GM10847 (cell line): Measurements from ENCODE around the gene LCP1.

Source experiments
- POLR2A ChIP-seq: IDR thresholded peaks from 2 replicates; pipeline ENCODE4 v1.6.1; 2011; ENCODE audit not compliant: insufficient read length; ENCODE audit errors: extremely low read depth

LCP1 gene

DNA sequence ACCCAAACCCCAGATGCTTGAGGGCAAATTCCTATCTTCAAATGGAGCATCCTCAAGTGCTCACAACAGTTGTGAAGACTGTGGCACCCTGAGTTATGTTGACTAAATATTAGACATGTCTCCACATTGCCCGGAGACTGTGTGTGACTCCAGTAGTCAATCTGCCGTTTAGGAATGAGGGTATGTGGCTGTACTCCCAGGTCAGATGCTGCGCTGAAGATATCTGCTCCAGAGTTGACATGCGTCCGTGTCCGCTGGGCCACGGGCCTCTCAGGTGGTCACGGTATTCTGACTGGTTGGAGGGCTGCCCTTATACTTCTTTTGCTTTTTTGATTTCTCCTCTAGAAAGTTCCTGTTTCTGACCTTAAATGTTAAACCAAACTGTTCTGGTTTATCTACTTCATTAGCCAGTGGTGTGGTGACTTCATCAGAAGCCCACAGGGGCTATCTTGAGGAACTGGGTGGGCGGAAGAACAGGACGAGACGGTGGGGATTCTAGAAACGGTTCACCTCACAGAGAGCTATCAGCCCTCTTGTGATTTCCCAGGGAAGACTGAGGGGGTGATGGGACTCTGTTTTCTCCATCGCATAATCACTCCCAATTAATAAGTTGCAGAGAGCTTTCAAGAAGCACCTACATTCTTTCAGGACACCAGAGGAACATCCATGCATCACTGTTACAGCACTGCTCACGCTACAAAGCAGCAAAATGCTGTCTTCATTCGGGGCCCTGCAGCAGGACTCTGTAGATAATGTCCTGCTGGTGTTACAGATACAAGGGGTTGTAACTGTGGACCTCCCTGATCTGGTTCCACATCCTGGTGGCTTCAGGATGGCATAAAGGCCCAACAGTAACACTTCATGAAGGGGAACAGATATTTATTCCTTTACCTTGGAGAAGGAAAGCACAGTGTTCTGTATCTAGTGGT is 1.3 kb upstream of the LCP1 start:
- no peak for TF ChIP-seq POLR2A

DNA sequence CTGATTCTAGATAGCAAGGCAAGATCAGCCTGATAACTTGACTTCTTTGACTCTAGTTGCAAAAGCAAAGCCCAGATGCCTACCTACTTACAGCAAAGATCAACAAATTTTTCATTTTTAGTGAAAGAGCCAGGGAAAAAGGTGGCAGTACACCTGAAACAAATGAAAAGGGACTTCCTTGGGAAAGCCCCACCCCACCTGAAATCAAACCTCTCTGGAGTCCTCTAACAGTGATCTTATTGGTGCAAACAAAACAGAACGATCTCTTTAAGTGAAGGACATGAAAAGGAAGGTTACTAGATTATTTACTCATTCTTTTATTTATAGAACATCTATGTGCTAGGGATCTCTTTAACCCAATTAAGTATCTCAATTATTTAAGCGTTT is 507 bp upstream of the LCP1 start:
- no peak for TF ChIP-seq POLR2A

DNA sequence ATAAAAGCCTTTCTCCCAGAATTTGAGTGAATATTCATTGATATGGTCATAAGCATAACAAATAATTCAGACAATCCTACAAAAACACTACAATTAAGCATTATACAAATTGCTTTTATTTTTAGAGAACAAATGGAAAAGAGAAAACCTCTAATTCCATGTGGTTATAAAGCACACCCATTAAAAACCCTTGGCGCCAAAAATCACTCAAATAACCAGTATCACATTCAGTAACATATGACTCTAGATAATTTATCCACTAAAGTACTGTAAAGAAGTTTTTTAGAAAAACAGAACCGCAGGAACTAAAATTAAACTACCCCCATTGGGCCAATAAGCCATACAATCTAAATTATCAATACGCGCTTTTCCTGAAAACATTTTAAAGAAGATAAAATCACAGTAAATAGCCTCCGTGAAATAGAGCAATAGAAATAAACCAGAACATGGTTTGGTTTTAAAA is 569 bp downstream of the LCP1 start:
- TF ChIP-seq POLR2A, result no peak

DNA sequence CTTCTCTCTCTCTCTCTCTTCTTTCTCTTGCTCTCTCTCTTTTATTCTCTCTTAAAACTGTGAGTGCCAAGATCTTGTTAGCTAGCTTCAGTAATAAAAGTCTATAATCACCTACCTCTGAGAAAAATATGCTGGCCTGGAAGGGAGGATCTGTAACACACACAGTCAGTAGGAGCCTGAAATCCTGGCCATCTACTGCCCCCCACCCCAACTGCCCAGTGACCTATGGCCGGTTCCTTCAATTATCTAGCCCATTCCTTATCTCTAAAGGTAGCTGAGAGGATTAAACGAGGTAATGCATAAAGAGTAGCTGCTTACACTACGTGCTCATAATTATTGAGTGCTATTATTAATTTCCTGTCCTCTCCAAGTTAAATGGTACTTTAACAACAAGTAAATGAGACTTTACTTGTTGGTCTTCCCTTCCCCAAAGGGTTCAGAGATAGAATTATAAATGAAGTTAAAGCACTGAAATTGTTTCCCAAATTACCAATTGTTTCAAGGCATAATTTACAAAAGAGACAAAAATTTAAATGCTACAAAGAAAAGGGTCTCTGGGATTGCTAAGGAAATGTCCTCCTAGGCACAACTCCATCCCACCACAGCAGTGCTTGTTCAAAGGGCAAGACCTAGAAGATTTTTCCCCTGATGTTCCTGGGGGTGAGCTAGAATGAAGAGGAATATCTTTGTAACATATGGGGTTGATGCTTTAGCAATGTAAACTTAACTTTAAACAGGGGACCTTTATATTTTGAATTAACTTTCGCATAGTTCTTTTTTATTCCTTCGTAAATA is 1.8 kb downstream of the LCP1 start:
- TF ChIP-seq POLR2A, result no peak

DNA sequence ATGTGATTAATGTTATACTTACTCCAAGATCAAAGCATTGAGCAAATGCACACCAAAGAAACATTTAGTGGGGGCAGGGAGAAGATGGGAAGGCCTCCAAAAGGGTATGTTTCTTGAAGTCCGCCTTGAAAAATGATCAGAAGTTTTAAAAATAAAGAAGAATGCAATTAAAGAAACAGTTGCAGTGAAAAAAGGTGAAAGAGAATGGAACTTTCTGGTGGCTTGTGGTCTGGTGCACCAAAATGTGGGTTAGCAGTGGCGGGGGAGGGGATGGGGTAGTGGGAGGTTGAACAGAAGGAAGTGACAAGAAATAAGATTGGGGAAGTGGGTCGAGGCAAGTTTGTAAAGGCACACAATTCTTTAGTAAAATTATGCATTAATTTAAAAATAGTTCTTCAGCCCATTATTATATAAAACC is 2.5 kb downstream of the LCP1 start:
- TF ChIP-seq POLR2A, result no peak

GRCh38 chr13:46178821-46179220 is 3.2 kb downstream of the LCP1 start:
- TF ChIP-seq POLR2A, result no peak

GRCh38 chr13:46178143-46178542 is 3.8 kb downstream of the LCP1 start:
- no peak for TF ChIP-seq POLR2A

DNA sequence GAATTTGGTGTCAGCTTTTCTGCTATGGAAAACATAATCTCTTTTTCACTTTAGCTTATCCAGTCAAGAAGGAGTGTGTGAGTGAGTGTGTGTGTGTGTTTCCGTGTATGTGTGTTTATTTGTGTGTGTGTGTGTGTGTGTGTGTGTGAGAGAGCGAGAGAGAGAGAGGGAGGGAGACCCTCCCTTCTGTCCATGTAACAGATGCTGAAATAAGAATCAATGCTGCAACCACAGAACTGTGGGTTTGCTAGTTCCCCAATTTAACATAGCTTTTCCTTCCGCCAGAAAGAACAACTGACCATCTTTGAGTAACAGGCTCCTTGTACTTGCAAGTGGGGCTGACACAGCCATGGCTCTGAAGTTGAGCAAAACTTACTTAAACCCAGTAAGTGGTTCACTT is 5.2 kb downstream of the LCP1 start:
- TF ChIP-seq POLR2A, result no peak

- TF ChIP-seq POLR2A, result no peak
Observed at GRCh38 chr13:46173656-46174055, 8.3 kb downstream of the LCP1 start.

DNA sequence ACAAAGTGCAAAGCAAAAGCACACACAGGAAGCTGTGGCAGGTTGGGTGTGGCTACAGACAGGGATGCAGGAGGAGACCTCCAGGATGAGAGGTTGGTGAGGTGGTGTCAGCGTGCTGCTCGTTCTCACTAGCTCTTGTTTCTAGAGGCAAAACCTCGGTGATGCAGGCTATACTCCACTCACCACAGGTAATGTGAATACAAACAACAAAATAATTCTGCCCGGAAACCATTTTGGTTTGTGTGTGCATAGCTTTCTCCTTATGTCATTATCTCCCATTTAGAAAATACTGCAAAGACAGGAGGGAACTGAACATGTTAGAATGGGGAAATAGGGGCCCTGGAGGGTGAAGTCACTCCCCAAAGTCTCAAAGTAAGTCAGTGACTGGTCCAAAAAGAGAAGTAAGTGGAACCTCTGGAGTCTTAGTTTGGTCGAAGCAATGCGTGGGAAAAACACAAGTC is 9.4 kb downstream of the LCP1 start:
- no peak for TF ChIP-seq POLR2A

DNA sequence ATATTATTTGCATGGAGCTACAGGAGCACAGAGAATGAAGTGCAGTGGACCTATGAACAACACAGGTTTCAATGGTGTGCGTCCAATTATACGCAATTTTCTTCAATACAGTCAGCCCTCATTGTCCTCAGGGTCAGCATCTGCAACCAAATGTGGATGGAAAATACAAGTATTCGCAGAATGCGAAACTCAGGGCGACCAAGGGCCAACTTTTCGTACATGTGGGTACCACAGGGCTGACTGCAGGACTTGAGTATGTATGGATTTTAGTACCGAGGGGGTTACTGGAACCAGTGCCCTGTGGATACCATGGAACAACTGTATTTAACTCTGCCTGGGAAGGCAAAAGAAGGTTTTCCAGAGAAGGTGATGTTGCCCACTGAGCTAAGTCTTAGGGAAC is 10.2 kb downstream of the LCP1 start:
- no peak for TF ChIP-seq POLR2A

DNA sequence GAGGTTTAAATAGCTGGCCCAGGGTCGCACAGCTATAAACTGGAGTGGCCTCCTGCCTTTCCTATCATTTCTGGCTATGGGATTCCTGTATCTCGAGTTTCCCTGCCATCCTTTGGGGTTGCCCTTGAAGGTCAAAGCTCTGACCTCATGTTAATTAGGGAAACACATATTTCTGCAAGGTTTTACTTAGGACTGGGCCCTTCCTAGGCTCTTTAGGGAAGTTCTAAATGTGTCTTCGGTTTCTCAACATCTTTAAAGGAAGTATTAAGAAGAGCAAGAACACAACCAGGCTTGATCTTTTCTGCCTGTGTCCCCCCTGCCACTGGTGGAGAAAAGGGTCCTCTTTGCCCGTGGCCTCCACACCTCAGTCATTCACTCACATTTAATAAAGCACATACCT is 10.8 kb downstream of the LCP1 start:
- TF ChIP-seq POLR2A, result no peak

GRCh38 chr13:46170687-46171086 is 11.3 kb downstream of the LCP1 start:
- no peak for TF ChIP-seq POLR2A

- TF ChIP-seq POLR2A, result no peak
Observed at GRCh38 chr13:46170268-46170667, 11.7 kb downstream of the LCP1 start.

DNA sequence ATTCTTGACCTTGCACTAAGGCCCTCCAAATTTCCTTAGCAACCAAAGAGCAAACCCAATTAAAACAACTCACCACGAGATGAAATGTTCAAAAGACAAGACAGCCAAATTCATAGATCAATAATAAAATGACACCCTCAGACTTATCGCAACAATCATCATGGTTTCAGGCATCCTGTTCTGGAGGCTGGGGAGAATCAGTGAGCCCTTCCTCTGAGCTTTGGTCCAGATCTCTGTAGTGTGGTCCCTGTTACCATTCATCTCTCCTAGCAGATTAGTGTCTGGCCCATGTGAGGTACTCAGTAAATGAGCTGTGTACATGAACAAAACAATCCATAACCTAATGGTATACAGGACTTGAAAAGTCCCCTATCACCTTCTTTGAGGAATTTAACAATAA is 12.2 kb downstream of the LCP1 start:
- TF ChIP-seq POLR2A, result no peak

DNA sequence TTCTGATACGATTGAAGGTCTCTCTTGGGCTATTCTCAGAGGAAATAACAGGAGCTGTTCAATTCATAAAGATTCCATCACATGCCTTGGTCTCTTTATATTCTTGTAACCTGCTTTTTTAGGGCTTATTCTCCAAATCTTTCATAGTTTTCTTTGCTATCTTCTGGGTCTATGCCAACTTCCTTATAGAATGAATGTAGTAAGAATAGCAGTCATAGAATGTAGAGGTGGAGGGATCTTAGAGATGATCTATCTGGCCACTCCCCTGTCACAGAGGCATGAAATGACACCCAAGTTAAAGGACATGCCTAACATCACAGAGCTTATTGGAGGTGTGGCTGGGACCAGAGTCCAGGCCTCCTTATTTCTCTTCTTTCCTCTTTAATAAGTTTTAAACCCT is 13.2 kb downstream of the LCP1 start:
- TF ChIP-seq POLR2A, result no peak
